Neuronal stem cell (in vitro differentiated cells): ENCODE data around the gene SYT1.

Experiments
- DNase-seq: peaks from one replicate; pipeline ENCODE4 v3.0.0-alpha.2; 2013; ENCODE audit warnings: low spot score
- H2AFZ ChIP-seq: one replicate; pipeline ENCODE4 v1.6.1; 2013; ENCODE audit warnings: mild to moderate bottlenecking, low read length, inconsistent platforms
- H2AK5ac ChIP-seq: 2 replicates; pipeline ENCODE4 v1.6.1; 2013; ENCODE audit warnings: low read depth, mild to moderate bottlenecking, inconsistent platforms, low read length, moderate library complexity, mixed read lengths
- H2BK120ac ChIP-seq: 2 replicates; pipeline ENCODE4 v1.6.1; 2013; ENCODE audit warnings: low read depth, mild to moderate bottlenecking, inconsistent platforms, low read length, moderate library complexity, mixed read lengths
- H2BK12ac ChIP-seq: one replicate; pipeline ENCODE4 v1.6.1; 2013; ENCODE audit warnings: low read length, inconsistent platforms
- H2BK15ac ChIP-seq: 2 replicates; pipeline ENCODE4 v1.6.1; 2013; ENCODE audit warnings: mild to moderate bottlenecking, low read length, inconsistent platforms, mixed read lengths
- H2BK5ac ChIP-seq: one replicate; pipeline ENCODE4 v1.6.1; 2013; ENCODE audit warnings: inconsistent platforms, mild to moderate bottlenecking, low read length, moderate library complexity
- H3K14ac ChIP-seq: one replicate; pipeline ENCODE4 v1.6.1; 2013; ENCODE audit warnings: low read length, inconsistent platforms
- H3K18ac ChIP-seq: 2 replicates; pipeline ENCODE4 v1.6.1; 2013; ENCODE audit warnings: low read length, inconsistent platforms
- H3K23ac ChIP-seq: 2 replicates; pipeline ENCODE4 v1.6.1; 2013; ENCODE audit warnings: low read depth, mild to moderate bottlenecking, mixed read lengths, low read length, inconsistent platforms; ENCODE audit not compliant: poor library complexity
- H3K27ac ChIP-seq: replicated peaks from 3 replicates; pipeline ENCODE4 v1.5.1; 2013; ENCODE audit warnings: low read length, inconsistent platforms
- H3K27me3 ChIP-seq, 3 experiments: 2 replicates each; pipeline ENCODE4 v1.6.1; 2013; ENCODE audit warnings: low read length in 3 of 3, mild to moderate bottlenecking in 2 of 3, inconsistent platforms in 1 of 3, low read depth in 1 of 3, mixed read lengths in 1 of 3, moderate library complexity in 1 of 3; ENCODE audit not compliant: control insufficient read depth in 3 of 3, insufficient read depth in 3 of 3
- H3K36me3 ChIP-seq, 2 donors: replicated peaks in 1 of 2; 2 replicates each; pipeline ENCODE4 v1.6.1; 2013; ENCODE audit warnings: low read length in 2 of 2; ENCODE audit not compliant: control insufficient read depth in 2 of 2, insufficient read depth in 2 of 2
- H3K4ac ChIP-seq: 2 replicates; pipeline ENCODE4 v1.6.1; 2013; ENCODE audit warnings: inconsistent platforms, mild to moderate bottlenecking, low read length, moderate library complexity
- H3K4me1 ChIP-seq, 2 donors: 1 replicate in 1 of 2; 2 replicates in 1 of 2; pipeline ENCODE4 v1.6.1; 2013; ENCODE audit warnings: low read length in 2 of 2, low read depth in 1 of 2; ENCODE audit not compliant: control insufficient read depth in 2 of 2, insufficient read depth in 1 of 2
- H3K4me2 ChIP-seq: one replicate; pipeline ENCODE4 v1.6.1; 2013; ENCODE audit warnings: mild to moderate bottlenecking, low read length, inconsistent platforms; ENCODE audit not compliant: insufficient read depth, poor library complexity, severe bottlenecking
- H3K4me3 ChIP-seq, 2 donors: 2 replicates each; pipeline ENCODE4 v1.5.1; 2013; ENCODE audit warnings: low read length in 2 of 2, mild to moderate bottlenecking in 2 of 2, inconsistent platforms in 1 of 2, moderate library complexity in 1 of 2
- H3K79me1 ChIP-seq: one replicate; pipeline ENCODE4 v1.6.1; 2013; ENCODE audit warnings: low read depth, mild to moderate bottlenecking, inconsistent platforms, low read length, moderate library complexity
- H3K9ac ChIP-seq: one replicate; pipeline ENCODE4 v1.6.1; 2013; ENCODE audit warnings: mild to moderate bottlenecking, low read depth, low read length, inconsistent platforms; ENCODE audit not compliant: poor library complexity
- H3K9me3 ChIP-seq, 2 donors: replicated peaks in 1 of 2; 2 replicates each; pipeline versions ENCODE3 to v1.6.1; 2013; ENCODE audit warnings: low read length in 2 of 2, mild to moderate bottlenecking in 2 of 2, inconsistent platforms in 1 of 2, low read depth in 1 of 2, mixed read lengths in 1 of 2, moderate library complexity in 1 of 2; ENCODE audit not compliant: control insufficient read depth in 2 of 2, insufficient read depth in 1 of 2
- H4K8ac ChIP-seq: one replicate; pipeline ENCODE4 v1.6.1; 2013; ENCODE audit warnings: low read depth, mild to moderate bottlenecking, inconsistent platforms, low read length, moderate library complexity
- H4K91ac ChIP-seq: one replicate; pipeline ENCODE4 v1.6.1; 2013; ENCODE audit warnings: low read length, low read depth, mild to moderate bottlenecking, inconsistent platforms; ENCODE audit not compliant: poor library complexity
- WGBS, 2 donors: extraction: QIAGEN DNeasy Blood & Tissue Kit; methylation state at CpG; one replicate each; pipeline ENCODE4 v1.1.7; 2013; ENCODE audit warnings: missing lambda C conversion rate in 2 of 2, mixed read lengths in 1 of 2; ENCODE audit not compliant: insufficient read length in 2 of 2, insufficient replicate concordance in 1 of 2; ENCODE audit errors: extremely low coverage in 2 of 2; 5-methylcytosine and 5-hydroxymethylcytosine counted together

The SYT1 gene

GRCh38 chr12:79393842-79394241 is 529.3 kb downstream of the SYT1 start:
- no peak overlapping the region for H2BK5ac ChIP-seq
- no peaks in the 10 kb centered on the region for H3K79me1 ChIP-seq
- no peak overlapping the region for H2BK12ac ChIP-seq
- H3K27me3 ChIP-seq, result no peaks in the 10 kb centered on the region
- H4K91ac ChIP-seq, result no peak overlapping the region
- no peak overlapping the region for H3K18ac ChIP-seq
- no peak overlapping the region for H3K4me3 ChIP-seq
- no peak overlapping the region for H2AFZ ChIP-seq
- no peak overlapping the region for H2AK5ac ChIP-seq
- H3K27ac ChIP-seq, result no peak overlapping the region
- H3K4me2 ChIP-seq, result no peak overlapping the region
- no peaks in the 10 kb centered on the region for H3K36me3 ChIP-seq
- no peak overlapping the region for H3K23ac ChIP-seq
- no peaks in the 10 kb centered on the region for H3K4me1 ChIP-seq
- no peak overlapping the region for H2BK15ac ChIP-seq
- H3K9ac ChIP-seq, result no peak overlapping the region
- no peak overlapping the region for H4K8ac ChIP-seq
- no peak overlapping the region for H3K14ac ChIP-seq
- no peaks in the 10 kb centered on the region for H3K9me3 ChIP-seq
- no peak for DNase-seq
- no peak overlapping the region for H3K4ac ChIP-seq
- WGBS, 2 donors, result no CpG with 5 or more reads among the region's 2 CpGs
- H2BK120ac ChIP-seq, result no peak overlapping the region

GRCh38 chr12:79397609-79398008 is 533.0 kb downstream of the SYT1 start:
- Histone ChIP-seq H3K18ac (no peak overlapping the region), H3K4ac (no peak overlapping the region), H3K4me2 (no peak overlapping the region), H2BK5ac (no peak overlapping the region), H3K23ac (no peak overlapping the region), H3K4me1 (peaks cover 2 to 7% of the 10 kb centered on the region in 2 donors), H3K4me3 (no peak overlapping the region), H2AFZ (no peak overlapping the region), H3K79me1 (no peaks in the 10 kb centered on the region), H2AK5ac (no peak overlapping the region), H3K14ac (no peak overlapping the region), H3K9ac (no peak overlapping the region), H4K8ac (no peak overlapping the region), H2BK15ac (no peak overlapping the region), H3K27me3 (no peaks in the 10 kb centered on the region), H3K27ac (no peak overlapping the region), H3K9me3 (no peaks in the 10 kb centered on the region), H2BK12ac (no peak overlapping the region), H2BK120ac (no peak overlapping the region), H4K91ac (no peak overlapping the region), H3K36me3 (no peaks in the 10 kb centered on the region)
- DNase-seq, result no peak
- no CpG with 5 or more reads among the region's 2 CpGs for WGBS, 2 donors

GRCh38 chr12:79400481-79400880 is 535.9 kb downstream of the SYT1 start:
- Histone ChIP-seq H3K36me3 (no peaks in the 10 kb centered on the region), H3K18ac (no peak overlapping the region), H3K79me1 (no peaks in the 10 kb centered on the region), H2BK12ac (no peak overlapping the region), H2BK120ac (no peak overlapping the region), H3K4ac (no peak overlapping the region), H3K4me3 (no peak overlapping the region), H2AK5ac (no peak overlapping the region), H4K91ac (no peak overlapping the region), H3K23ac (no peak overlapping the region), H3K27me3 (no peaks in the 10 kb centered on the region), H3K4me1 (peaks cover 2 to 7% of the 10 kb centered on the region in 2 donors), H3K9ac (no peak overlapping the region), H3K27ac (no peak overlapping the region), H4K8ac (no peak overlapping the region), H3K14ac (no peak overlapping the region), H2AFZ (no peak overlapping the region), H2BK15ac (no peak overlapping the region), H3K4me2 (no peak overlapping the region), H2BK5ac (no peak overlapping the region), H3K9me3 (no peaks in the 10 kb centered on the region)
- WGBS, 2 donors, result no CpG with 5 or more reads among the region's 3 CpGs
- no peak for DNase-seq

- H3K36me3 ChIP-seq, result no peaks in the 10 kb centered on the region
- no peak overlapping the region for H2BK5ac ChIP-seq
- H2BK15ac ChIP-seq, result no peak overlapping the region
- no peak overlapping the region for H3K23ac ChIP-seq
- H3K4me3 ChIP-seq, result no peak overlapping the region
- no peak overlapping the region for H2BK12ac ChIP-seq
- H3K14ac ChIP-seq, result no peak overlapping the region
- H3K4me1 ChIP-seq, result peaks cover 2 to 7% of the 10 kb centered on the region in 2 donors
- H3K4ac ChIP-seq, result no peak overlapping the region
- no peaks in the 10 kb centered on the region for H3K79me1 ChIP-seq
- no peak overlapping the region for H4K91ac ChIP-seq
- peak overlapping the region; percentile 17 for H3K27ac ChIP-seq
- H3K27me3 ChIP-seq, result no peaks in the 10 kb centered on the region
- no peak overlapping the region for H2AK5ac ChIP-seq
- no peak overlapping the region for H2BK120ac ChIP-seq
- H3K9me3 ChIP-seq, result no peaks in the 10 kb centered on the region
- H3K18ac ChIP-seq, result no peak overlapping the region
- no peak overlapping the region for H3K4me2 ChIP-seq
- no peak overlapping the region for H4K8ac ChIP-seq
- H2AFZ ChIP-seq, result no peak overlapping the region
- no peak overlapping the region for H3K9ac ChIP-seq
- WGBS, 2 donors, result no CpG with 5 or more reads among the region's 2 CpGs
- no peak for DNase-seq
These were observed 538.0 kb downstream of the SYT1 start for GRCh38 chr12:79402606-79403005.
